HepG2 (cell line): ENCODE data around the gene MPLKIP. TPM values are rescaled to one million over a fixed set of nuclear protein-coding genes. Genes with fewer than 3 reads are reported as not detected.

Experiments used
- SYNCRIP ChIP-seq: fragments of 200-400 bp; formaldehyde crosslinking; IDR thresholded peaks from 2 replicates; pipeline ENCODE4 v1.6.1; 2018; ENCODE audit warnings: mild to moderate bottlenecking, low read depth, low read length; ENCODE audit not compliant: insufficient read depth
- ZNF879 ChIP-seq: sonication (generic); formaldehyde crosslinking; IDR thresholded peaks from 2 replicates; pipeline ENCODE4 v1.8.1; 2023; ENCODE audit warnings: missing genetic modification reagents
- ZNF883 ChIP-seq: sonication (generic); formaldehyde crosslinking; IDR thresholded peaks from 2 replicates; pipeline ENCODE4 v1.5.1; 2020; ENCODE audit warnings: mild to moderate bottlenecking, missing genetic modification reagents; ENCODE audit errors: not compliant biosample characterization
- polyA plus RNA-seq, 8 experiments: library from polyadenylated mRNA; depleted of rRNA in 3 of 8; stranded (reverse) in 7 of 8; unstranded in 1 of 8; fragments of >200 nt; fragmentation: Illumina TruSeq in 4 of 8; extraction: Trizol in 4 of 8; gene quantifications; 2 replicates each; pipeline versions ENCODE4 v1.2.1 to v1.2.3, GENCODE V29; 2011 to 2016; ENCODE audit warnings: low read depth in 4 of 8, missing spikeins in 1 of 8, mixed read lengths in 1 of 8; ENCODE audit not compliant: insufficient read depth in 1 of 8
- total RNA-seq, 5 experiments: library from RNA; depleted of rRNA; stranded (reverse); fragments of >200 nt; fragmentation: Illumina TruSeq; extraction: Trizol; gene quantifications; 2 replicates each; pipeline ENCODE4 v1.2.3, GENCODE V29; 2016; ENCODE audit warnings: low read depth in 1 of 5
- TF ChIP-seq, protein P1 (sequence below): sonication (generic); formaldehyde crosslinking; IDR thresholded peaks from 2 replicates; pipeline ENCODE4 v1.4.0; 2020; ENCODE audit warnings: low read depth, mild to moderate bottlenecking, missing genetic modification reagents
- TF ChIP-seq, protein P2 (sequence below): sonication (generic); formaldehyde crosslinking; IDR thresholded peaks from 2 replicates; pipeline ENCODE4 v1.8.1; 2022; ENCODE audit warnings: mild to moderate bottlenecking, missing genetic modification reagents
- TF ChIP-seq, protein P3 (sequence below): sonication (generic); formaldehyde crosslinking; IDR thresholded peaks from 2 replicates; pipeline ENCODE4 v1.9.0; 2021; ENCODE audit warnings: missing genetic modification reagents, mild to moderate bottlenecking, borderline replicate concordance
- TF ChIP-seq, protein P4 (sequence below): sonication (generic); formaldehyde crosslinking; conservative IDR thresholded peaks from 2 replicates; pipeline ENCODE4 v1.4.0; 2020; ENCODE audit warnings: mild to moderate bottlenecking, missing genetic modification reagents, moderate library complexity
- TF ChIP-seq, protein P5 (sequence below): sonication (generic); formaldehyde crosslinking; IDR thresholded peaks from 2 replicates; pipeline ENCODE4 v1.5.1; 2020; ENCODE audit warnings: missing genetic modification reagents, mild to moderate bottlenecking, borderline replicate concordance
- TF ChIP-seq, protein P6 (sequence below): sonication (generic); formaldehyde crosslinking; IDR thresholded peaks from 2 replicates; pipeline ENCODE4 v1.4.0; 2020; ENCODE audit warnings: missing genetic modification reagents, borderline replicate concordance

Gene MPLKIP
- total and polyA plus RNA-seq, 2 of the 13 experiments (the other 11 are each of a cell fraction or from before 2014, with no cell fraction given): 40.1 to 45.7 TPM

DNA sequence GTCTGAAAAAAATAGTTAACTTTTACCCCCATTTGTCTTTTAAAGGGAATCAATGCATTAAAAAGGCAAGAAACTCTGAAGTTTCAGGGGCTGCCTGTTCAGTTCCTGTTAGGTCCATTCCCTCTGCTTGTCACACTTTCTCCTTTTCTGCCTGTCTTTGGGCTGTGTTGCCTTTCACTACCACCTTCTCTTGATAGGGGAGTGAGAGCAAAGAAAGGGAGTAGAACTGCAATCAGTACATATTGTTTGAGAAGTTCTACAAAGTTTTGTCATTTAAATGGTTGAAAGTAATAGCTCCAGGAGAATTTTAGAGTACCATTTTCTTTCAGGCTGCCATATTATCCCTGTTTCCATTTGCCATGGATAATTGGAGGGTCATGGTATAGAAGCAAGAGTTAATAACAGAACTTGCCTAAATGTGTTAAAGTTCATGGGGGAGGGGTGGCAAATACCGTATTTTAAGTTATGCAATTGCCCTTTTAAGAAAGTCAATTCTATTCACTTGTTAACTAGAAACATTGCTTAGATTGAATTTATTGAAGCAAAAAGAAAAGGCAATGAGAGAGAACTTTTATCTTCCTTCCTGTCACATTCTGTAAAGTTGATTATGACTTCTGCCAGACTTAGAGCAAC is 38.6 kb downstream of the MPLKIP start (continued):
- TF ChIP-seq, protein P1, sequence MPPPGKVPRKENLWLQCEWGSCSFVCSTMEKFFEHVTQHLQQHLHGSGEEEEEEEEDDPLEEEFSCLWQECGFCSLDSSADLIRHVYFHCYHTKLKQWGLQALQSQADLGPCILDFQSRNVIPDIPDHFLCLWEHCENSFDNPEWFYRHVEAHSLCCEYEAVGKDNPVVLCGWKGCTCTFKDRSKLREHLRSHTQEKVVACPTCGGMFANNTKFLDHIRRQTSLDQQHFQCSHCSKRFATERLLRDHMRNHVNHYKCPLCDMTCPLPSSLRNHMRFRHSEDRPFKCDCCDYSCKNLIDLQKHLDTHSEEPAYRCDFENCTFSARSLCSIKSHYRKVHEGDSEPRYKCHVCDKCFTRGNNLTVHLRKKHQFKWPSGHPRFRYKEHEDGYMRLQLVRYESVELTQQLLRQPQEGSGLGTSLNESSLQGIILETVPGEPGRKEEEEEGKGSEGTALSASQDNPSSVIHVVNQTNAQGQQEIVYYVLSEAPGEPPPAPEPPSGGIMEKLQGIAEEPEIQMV: no peak
- no peak for TF ChIP-seq ZNF879 (CRISPR knock-in tag)
- TF ChIP-seq SYNCRIP: no peak
- TF ChIP-seq, protein P2, sequence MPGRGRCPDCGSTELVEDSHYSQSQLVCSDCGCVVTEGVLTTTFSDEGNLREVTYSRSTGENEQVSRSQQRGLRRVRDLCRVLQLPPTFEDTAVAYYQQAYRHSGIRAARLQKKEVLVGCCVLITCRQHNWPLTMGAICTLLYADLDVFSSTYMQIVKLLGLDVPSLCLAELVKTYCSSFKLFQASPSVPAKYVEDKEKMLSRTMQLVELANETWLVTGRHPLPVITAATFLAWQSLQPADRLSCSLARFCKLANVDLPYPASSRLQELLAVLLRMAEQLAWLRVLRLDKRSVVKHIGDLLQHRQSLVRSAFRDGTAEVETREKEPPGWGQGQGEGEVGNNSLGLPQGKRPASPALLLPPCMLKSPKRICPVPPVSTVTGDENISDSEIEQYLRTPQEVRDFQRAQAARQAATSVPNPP (CRISPR knock-in tag): no peak
- TF ChIP-seq, protein P3, sequence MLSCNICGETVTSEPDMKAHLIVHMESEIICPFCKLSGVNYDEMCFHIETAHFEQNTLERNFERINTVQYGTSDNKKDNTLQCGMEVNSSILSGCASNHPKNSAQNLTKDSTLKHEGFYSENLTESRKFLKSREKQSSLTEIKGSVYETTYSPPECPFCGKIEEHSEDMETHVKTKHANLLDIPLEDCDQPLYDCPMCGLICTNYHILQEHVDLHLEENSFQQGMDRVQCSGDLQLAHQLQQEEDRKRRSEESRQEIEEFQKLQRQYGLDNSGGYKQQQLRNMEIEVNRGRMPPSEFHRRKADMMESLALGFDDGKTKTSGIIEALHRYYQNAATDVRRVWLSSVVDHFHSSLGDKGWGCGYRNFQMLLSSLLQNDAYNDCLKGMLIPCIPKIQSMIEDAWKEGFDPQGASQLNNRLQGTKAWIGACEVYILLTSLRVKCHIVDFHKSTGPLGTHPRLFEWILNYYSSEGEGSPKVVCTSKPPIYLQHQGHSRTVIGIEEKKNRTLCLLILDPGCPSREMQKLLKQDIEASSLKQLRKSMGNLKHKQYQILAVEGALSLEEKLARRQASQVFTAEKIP: no peak
- TF ChIP-seq, protein P4, sequence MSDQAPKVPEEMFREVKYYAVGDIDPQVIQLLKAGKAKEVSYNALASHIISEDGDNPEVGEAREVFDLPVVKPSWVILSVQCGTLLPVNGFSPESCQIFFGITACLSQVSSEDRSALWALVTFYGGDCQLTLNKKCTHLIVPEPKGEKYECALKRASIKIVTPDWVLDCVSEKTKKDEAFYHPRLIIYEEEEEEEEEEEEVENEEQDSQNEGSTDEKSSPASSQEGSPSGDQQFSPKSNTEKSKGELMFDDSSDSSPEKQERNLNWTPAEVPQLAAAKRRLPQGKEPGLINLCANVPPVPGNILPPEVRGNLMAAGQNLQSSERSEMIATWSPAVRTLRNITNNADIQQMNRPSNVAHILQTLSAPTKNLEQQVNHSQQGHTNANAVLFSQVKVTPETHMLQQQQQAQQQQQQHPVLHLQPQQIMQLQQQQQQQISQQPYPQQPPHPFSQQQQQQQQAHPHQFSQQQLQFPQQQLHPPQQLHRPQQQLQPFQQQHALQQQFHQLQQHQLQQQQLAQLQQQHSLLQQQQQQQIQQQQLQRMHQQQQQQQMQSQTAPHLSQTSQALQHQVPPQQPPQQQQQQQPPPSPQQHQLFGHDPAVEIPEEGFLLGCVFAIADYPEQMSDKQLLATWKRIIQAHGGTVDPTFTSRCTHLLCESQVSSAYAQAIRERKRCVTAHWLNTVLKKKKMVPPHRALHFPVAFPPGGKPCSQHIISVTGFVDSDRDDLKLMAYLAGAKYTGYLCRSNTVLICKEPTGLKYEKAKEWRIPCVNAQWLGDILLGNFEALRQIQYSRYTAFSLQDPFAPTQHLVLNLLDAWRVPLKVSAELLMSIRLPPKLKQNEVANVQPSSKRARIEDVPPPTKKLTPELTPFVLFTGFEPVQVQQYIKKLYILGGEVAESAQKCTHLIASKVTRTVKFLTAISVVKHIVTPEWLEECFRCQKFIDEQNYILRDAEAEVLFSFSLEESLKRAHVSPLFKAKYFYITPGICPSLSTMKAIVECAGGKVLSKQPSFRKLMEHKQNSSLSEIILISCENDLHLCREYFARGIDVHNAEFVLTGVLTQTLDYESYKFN (CRISPR knock-in tag): peak; percentile 45
- TF ChIP-seq, protein P5, sequence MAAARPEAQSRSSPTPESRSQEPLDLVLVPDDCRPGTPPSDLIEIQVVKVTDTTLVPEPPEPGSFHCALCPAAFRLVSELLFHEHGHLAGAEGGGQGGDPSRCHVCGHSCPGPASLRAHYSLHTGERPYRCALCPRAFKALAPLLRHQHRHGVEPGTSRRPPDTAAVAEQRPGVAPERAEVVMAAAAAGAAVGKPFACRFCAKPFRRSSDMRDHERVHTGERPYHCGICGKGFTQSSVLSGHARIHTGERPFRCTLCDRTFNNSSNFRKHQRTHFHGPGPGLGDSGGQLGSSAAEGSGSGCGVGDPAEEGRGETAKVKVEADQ: no peak
- TF ChIP-seq, protein P6, sequence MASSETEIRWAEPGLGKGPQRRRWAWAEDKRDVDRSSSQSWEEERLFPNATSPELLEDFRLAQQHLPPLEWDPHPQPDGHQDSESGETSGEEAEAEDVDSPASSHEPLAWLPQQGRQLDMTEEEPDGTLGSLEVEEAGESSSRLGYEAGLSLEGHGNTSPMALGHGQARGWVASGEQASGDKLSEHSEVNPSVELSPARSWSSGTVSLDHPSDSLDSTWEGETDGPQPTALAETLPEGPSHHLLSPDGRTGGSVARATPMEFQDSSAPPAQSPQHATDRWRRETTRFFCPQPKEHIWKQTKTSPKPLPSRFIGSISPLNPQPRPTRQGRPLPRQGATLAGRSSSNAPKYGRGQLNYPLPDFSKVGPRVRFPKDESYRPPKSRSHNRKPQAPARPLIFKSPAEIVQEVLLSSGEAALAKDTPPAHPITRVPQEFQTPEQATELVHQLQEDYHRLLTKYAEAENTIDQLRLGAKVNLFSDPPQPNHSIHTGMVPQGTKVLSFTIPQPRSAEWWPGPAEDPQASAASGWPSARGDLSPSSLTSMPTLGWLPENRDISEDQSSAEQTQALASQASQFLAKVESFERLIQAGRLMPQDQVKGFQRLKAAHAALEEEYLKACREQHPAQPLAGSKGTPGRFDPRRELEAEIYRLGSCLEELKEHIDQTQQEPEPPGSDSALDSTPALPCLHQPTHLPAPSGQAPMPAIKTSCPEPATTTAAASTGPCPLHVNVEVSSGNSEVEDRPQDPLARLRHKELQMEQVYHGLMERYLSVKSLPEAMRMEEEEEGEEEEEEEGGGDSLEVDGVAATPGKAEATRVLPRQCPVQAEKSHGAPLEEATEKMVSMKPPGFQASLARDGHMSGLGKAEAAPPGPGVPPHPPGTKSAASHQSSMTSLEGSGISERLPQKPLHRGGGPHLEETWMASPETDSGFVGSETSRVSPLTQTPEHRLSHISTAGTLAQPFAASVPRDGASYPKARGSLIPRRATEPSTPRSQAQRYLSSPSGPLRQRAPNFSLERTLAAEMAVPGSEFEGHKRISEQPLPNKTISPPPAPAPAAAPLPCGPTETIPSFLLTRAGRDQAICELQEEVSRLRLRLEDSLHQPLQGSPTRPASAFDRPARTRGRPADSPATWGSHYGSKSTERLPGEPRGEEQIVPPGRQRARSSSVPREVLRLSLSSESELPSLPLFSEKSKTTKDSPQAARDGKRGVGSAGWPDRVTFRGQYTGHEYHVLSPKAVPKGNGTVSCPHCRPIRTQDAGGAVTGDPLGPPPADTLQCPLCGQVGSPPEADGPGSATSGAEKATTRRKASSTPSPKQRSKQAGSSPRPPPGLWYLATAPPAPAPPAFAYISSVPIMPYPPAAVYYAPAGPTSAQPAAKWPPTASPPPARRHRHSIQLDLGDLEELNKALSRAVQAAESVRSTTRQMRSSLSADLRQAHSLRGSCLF: no peak
- no peak for TF ChIP-seq ZNF883
- TF ChIP-seq, all 625 proteins: peak for 11
